Measurements from ENCODE around the gene TRIP11. TPM values are rescaled to one million over a fixed set of nuclear protein-coding genes. Genes with fewer than 3 reads are reported as not detected.

TRIP11 gene
- total and polyA plus RNA-seq, 2 of the 13 experiments (the other 11 are each of a cell fraction or from before 2014, with no cell fraction given): 10.9 to 32.8 TPM

DNA sequence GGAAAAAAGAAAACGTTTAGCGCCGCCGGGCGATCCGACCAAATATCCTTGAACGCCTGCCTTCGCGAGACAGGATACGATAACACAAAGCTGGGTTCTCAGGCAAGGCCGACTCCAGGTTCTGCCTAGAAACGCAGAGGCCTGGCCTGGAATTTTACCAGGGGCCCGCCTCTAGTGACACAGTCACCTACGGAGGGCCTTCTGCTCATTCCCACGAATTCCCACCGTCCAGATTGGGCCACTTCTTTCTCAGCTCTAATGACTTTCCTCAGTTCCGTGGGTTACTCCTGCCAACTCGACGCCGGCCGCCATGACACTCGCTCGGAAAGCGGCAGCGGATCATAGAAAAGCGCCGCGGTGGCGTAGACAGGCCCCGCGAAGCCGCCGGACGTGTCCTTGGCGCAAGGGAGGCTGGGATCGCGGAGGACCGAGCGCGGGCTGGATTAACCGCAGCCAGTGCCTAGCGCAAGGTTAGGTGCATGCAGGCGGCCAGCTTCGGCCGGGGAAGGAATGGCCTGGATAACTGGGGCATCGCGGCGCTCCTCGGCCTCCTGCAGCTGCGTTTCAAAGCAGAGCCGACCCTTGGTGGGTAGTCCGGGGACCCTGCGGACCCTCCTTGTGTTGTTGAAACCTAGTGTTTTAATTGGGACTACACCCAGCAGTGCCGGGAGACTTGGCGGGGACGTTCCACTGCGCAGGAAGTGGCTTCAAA lies at the start of gene TRIP11 (continued):
- TF ChIP-seq, protein P1, sequence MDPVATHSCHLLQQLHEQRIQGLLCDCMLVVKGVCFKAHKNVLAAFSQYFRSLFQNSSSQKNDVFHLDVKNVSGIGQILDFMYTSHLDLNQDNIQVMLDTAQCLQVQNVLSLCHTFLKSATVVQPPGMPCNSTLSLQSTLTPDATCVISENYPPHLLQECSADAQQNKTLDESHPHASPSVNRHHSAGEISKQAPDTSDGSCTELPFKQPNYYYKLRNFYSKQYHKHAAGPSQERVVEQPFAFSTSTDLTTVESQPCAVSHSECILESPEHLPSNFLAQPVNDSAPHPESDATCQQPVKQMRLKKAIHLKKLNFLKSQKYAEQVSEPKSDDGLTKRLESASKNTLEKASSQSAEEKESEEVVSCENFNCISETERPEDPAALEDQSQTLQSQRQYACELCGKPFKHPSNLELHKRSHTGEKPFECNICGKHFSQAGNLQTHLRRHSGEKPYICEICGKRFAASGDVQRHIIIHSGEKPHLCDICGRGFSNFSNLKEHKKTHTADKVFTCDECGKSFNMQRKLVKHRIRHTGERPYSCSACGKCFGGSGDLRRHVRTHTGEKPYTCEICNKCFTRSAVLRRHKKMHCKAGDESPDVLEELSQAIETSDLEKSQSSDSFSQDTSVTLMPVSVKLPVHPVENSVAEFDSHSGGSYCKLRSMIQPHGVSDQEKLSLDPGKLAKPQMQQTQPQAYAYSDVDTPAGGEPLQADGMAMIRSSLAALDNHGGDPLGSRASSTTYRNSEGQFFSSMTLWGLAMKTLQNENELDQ (CRISPR knock-in tag; IDR thresholded peaks at IDR 0.05; ENCODE audit: borderline replicate concordance): no peak
- TF ChIP-seq, protein P2, sequence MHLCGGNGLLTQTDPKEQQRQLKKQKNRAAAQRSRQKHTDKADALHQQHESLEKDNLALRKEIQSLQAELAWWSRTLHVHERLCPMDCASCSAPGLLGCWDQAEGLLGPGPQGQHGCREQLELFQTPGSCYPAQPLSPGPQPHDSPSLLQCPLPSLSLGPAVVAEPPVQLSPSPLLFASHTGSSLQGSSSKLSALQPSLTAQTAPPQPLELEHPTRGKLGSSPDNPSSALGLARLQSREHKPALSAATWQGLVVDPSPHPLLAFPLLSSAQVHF (CRISPR knock-in tag; IDR thresholded peaks at IDR 0.05): peak; percentile 59; the same call in 1 of the 2 replicates
- TF ChIP-seq ARNTL (CRISPR knock-in tag; IDR thresholded peaks at IDR 0.05): no peak
- TF ChIP-seq, protein P3, sequence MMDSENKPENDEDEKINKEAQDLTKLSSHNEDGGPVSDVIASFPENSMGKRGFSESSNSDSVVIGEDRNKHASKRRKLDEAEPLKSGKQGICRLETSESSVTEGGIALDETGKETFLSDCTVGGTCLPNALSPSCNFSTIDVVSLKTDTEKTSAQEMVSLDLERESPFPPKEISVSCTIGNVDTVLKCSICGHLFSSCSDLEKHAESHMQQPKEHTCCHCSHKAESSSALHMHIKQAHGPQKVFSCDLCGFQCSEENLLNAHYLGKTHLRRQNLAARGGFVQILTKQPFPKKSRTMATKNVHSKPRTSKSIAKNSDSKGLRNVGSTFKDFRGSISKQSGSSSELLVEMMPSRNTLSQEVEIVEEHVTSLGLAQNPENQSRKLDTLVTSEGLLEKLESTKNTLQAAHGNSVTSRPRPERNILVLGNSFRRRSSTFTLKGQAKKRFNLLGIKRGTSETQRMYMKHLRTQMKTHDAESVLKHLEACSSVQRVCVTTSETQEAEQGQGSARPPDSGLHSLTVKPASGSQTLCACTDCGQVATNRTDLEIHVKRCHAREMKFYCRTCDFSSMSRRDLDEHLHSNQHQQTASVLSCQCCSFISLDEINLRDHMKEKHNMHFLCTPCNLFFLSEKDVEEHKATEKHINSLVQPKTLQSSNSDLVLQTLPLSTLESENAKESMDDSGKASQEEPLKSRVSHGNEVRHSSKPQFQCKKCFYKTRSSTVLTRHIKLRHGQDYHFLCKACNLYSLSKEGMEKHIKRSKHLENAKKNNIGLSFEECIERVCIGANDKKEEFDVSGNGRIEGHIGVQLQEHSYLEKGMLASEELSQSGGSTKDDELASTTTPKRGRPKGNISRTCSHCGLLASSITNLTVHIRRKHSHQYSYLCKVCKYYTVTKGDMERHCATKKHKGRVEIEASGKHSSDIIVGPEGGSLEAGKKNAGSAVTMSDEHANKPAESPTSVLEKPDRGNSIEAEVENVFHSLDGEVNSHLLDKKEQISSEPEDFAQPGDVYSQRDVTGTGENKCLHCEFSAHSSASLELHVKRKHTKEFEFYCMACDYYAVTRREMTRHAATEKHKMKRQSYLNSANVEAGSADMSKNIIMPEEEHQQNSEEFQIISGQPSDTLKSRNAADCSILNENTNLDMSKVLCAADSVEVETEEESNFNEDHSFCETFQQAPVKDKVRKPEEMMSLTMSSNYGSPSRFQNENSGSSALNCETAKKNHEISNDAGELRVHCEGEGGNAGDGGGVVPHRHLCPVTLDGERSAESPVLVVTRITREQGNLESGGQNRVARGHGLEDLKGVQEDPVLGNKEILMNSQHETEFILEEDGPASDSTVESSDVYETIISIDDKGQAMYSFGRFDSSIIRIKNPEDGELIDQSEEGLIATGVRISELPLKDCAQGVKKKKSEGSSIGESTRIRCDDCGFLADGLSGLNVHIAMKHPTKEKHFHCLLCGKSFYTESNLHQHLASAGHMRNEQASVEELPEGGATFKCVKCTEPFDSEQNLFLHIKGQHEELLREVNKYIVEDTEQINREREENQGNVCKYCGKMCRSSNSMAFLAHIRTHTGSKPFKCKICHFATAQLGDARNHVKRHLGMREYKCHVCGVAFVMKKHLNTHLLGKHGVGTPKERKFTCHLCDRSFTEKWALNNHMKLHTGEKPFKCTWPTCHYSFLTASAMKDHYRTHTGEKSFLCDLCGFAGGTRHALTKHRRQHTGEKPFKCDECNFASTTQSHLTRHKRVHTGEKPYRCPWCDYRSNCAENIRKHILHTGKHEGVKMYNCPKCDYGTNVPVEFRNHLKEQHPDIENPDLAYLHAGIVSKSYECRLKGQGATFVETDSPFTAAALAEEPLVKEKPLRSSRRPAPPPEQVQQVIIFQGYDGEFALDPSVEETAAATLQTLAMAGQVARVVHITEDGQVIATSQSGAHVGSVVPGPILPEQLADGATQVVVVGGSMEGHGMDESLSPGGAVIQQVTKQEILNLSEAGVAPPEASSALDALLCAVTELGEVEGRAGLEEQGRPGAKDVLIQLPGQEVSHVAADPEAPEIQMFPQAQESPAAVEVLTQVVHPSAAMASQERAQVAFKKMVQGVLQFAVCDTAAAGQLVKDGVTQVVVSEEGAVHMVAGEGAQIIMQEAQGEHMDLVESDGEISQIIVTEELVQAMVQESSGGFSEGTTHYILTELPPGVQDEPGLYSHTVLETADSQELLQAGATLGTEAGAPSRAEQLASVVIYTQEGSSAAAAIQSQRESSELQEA (CRISPR knock-in tag; IDR thresholded peaks at IDR 0.05; ENCODE audit: not compliant biosample characterization): no peak
- no peak for TF ChIP-seq SOX13 (IDR thresholded peaks at IDR 0.05)
- TF ChIP-seq SOX13 (CRISPR knock-in tag; conservative IDR thresholded peaks at IDR 0.05 in 1 of 2, IDR thresholded peaks at IDR 0.05 in 1 of 2): no peak
- TF ChIP-seq, protein P4, sequence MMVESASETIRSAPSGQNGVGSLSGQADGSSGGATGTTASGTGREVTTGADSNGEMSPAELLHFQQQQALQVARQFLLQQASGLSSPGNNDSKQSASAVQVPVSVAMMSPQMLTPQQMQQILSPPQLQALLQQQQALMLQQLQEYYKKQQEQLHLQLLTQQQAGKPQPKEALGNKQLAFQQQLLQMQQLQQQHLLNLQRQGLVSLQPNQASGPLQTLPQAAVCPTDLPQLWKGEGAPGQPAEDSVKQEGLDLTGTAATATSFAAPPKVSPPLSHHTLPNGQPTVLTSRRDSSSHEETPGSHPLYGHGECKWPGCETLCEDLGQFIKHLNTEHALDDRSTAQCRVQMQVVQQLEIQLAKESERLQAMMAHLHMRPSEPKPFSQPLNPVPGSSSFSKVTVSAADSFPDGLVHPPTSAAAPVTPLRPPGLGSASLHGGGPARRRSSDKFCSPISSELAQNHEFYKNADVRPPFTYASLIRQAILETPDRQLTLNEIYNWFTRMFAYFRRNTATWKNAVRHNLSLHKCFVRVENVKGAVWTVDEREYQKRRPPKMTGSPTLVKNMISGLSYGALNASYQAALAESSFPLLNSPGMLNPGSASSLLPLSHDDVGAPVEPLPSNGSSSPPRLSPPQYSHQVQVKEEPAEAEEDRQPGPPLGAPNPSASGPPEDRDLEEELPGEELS (CRISPR knock-in tag; IDR thresholded peaks at IDR 0.05): peak; percentile 28; the same call in 1 of the 2 replicates
- TF ChIP-seq TP53 (CRISPR knock-in tag; conservative IDR thresholded peaks at IDR 0.05): peak; percentile 75; the same call in 1 of the 2 replicates
- TF ChIP-seq, protein P5, sequence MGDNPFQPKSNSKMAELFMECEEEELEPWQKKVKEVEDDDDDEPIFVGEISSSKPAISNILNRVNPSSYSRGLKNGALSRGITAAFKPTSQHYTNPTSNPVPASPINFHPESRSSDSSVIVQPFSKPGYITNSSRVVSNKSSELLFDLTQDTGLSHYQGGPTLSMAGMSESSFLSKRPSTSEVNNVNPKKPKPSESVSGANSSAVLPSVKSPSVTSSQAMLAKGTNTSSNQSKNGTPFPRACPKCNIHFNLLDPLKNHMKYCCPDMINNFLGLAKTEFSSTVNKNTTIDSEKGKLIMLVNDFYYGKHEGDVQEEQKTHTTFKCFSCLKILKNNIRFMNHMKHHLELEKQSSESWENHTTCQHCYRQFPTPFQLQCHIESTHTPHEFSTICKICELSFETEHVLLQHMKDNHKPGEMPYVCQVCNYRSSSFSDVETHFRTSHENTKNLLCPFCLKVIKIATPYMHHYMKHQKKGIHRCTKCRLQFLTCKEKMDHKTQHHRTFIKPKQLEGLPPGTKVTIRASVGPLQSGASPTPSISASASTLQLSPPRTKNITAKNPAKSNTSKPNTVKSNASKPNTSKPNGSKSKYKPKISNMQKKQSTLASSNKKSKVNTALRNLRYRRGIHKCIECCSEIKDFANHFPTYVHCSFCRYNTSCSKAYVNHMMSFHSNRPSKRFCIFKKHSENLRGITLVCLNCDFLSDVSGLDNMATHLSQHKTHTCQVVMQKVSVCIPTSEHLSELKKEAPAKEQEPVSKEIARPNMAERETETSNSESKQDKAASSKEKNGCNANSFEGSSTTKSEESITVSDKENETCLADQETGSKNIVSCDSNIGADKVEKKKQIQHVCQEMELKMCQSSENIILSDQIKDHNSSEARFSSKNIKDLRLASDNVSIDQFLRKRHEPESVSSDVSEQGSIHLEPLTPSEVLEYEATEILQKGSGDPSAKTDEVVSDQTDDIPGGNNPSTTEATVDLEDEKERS (CRISPR knock-in tag; IDR thresholded peaks at IDR 0.05): peak; percentile 35; the same call in 1 of the 2 replicates
- no peak for TF ChIP-seq SMC3 (IDR thresholded peaks at IDR 0.05; ENCODE audit: low read length)
- TF ChIP-seq ARHGAP35 (CRISPR knock-in tag; IDR thresholded peaks at IDR 0.05; ENCODE audit: borderline replicate concordance): no peak

Data from HepG2 (cell line).